ENCODE data around the gene MMP21. TPM values are rescaled to one million over a fixed set of nuclear protein-coding genes. Genes with fewer than 3 reads are reported as not detected.

Gene MMP21
- polyA plus RNA-seq, 3 donors: 0.28 TPM; not detected in 2

- H4K20me1 ChIP-seq (ENCODE audit: insufficient read depth, low read length): no peaks in the 10 kb centered on the region
- WGBS (ENCODE audit: insufficient coverage): 77% methylated on average over 16 of the region's 17 CpGs
- Mint-ChIP-seq H3K9me3 (no peaks in the 10 kb centered on the region), H3K27me3 (ENCODE audit: low read depth in 3 of 3) (peaks cover 0 to 2% (median 2%) of the 10 kb centered on the region in 3 donors), H3K4me1 (peaks cover 2% of the 10 kb centered on the region), H3K4me3 (no peak overlapping the region), H3K27ac (no peak overlapping the region), H3K36me3 (peaks cover 40 to 45% of the 10 kb centered on the region in 2 donors)
- H3K4me3 ChIP-seq (replicated peaks in 1 of 3; ENCODE audit: low read depth in 2 of 3, low read length in 3 of 3): no peak overlapping the region
- no peak overlapping the region for H3K4me2 ChIP-seq (replicated peaks; ENCODE audit: extremely low read depth, low read length, poor library complexity, severe bottlenecking)
- H3K27ac ChIP-seq (ENCODE audit: low read depth in 1 of 2, low read length in 2 of 2): no peak overlapping the region
- H3K79me2 ChIP-seq (ENCODE audit: insufficient read depth, low read length): no peaks in the 10 kb centered on the region
- TF ChIP-seq CTCF (IDR thresholded peaks at IDR 0.05): no peak
- H3K4me1 ChIP-seq (ENCODE audit: control insufficient read depth in 1 of 2, insufficient read depth in 2 of 2, low read length in 2 of 2): no peaks in the 10 kb centered on the region
- no peak overlapping the region for H3K9ac ChIP-seq (ENCODE audit: insufficient read depth, low read length, poor library complexity, severe bottlenecking)
- no peak for DNase-seq
- H3K9me3 ChIP-seq (replicated peaks in 1 of 2; ENCODE audit: control insufficient read depth in 1 of 2, insufficient read depth in 1 of 2, low read length in 2 of 2): no peaks in the 10 kb centered on the region
- intact Hi-C loops (cut with micrococcal nuclease): no loop called here
- no peaks in the 10 kb centered on the region for H3K27me3 ChIP-seq (ENCODE audit: control insufficient read depth in 2 of 2, insufficient read depth in 2 of 2, low read length in 2 of 2)
- H3K36me3 ChIP-seq (replicated peaks in 1 of 2; ENCODE audit: control insufficient read depth in 1 of 2, insufficient read depth in 2 of 2, low read length in 2 of 2): peaks cover 21 to 47% of the 10 kb centered on the region in 2 donors
- H2AFZ ChIP-seq (ENCODE audit: insufficient read depth, low read depth, low read length, poor library complexity, severe bottlenecking): no peak overlapping the region
These were observed 12.8 kb upstream of the MMP21 start for GRCh38 chr10:125788156-125789034.

GRCh38 chr10:125785791-125786190 lies 10.2 kb upstream of the MMP21 start:
- H3K9me3 ChIP-seq (replicated peaks in 1 of 2; ENCODE audit: control insufficient read depth in 1 of 2, insufficient read depth in 1 of 2, low read length in 2 of 2): no peaks in the 10 kb centered on the region
- no peak overlapping the region for H2AFZ ChIP-seq (ENCODE audit: insufficient read depth, low read depth, low read length, poor library complexity, severe bottlenecking)
- H3K4me2 ChIP-seq (replicated peaks; ENCODE audit: extremely low read depth, low read length, poor library complexity, severe bottlenecking): no peak overlapping the region
- H3K27ac ChIP-seq (ENCODE audit: low read depth in 1 of 2, low read length in 2 of 2): no peak overlapping the region
- no peak for DNase-seq
- Mint-ChIP-seq H3K9me3 (no peaks in the 10 kb centered on the region), H3K27me3 (ENCODE audit: low read depth in 3 of 3) (peaks cover 0 to 3% (median 1%) of the 10 kb centered on the region in 3 donors), H3K4me1 (peaks cover 2% of the 10 kb centered on the region), H3K36me3 (peaks cover 25 to 26% of the 10 kb centered on the region in 2 donors), H3K4me3 (no peak overlapping the region), H3K27ac (no peak overlapping the region)
- TF ChIP-seq CTCF (IDR thresholded peaks at IDR 0.05): no peak
- H3K79me2 ChIP-seq (ENCODE audit: insufficient read depth, low read length): no peaks in the 10 kb centered on the region
- no peaks in the 10 kb centered on the region for H4K20me1 ChIP-seq (ENCODE audit: insufficient read depth, low read length)
- H3K4me3 ChIP-seq (replicated peaks in 1 of 3; ENCODE audit: low read depth in 2 of 3, low read length in 3 of 3): no peak overlapping the region
- intact Hi-C loops (cut with micrococcal nuclease): no loop called here
- no peaks in the 10 kb centered on the region for H3K27me3 ChIP-seq (ENCODE audit: control insufficient read depth in 2 of 2, insufficient read depth in 2 of 2, low read length in 2 of 2)
- no peaks in the 10 kb centered on the region for H3K4me1 ChIP-seq (ENCODE audit: control insufficient read depth in 1 of 2, insufficient read depth in 2 of 2, low read length in 2 of 2)
- no peak overlapping the region for H3K9ac ChIP-seq (ENCODE audit: insufficient read depth, low read length, poor library complexity, severe bottlenecking)
- WGBS (ENCODE audit: insufficient coverage): 100% methylated on average over 1 of the region's 9 CpGs
- peaks cover 8 to 29% of the 10 kb centered on the region in 2 donors for H3K36me3 ChIP-seq (replicated peaks in 1 of 2; ENCODE audit: control insufficient read depth in 1 of 2, insufficient read depth in 2 of 2, low read length in 2 of 2)

Measured in CD14-positive monocyte (primary cell).